Osteoblast (primary cell): ENCODE data around the gene POTEE. TPM values are rescaled to one million over a fixed set of nuclear protein-coding genes. Genes with fewer than 3 reads are reported as not detected.
"Not testable (repeated sequence)": the region's sequence is repeated elsewhere in the genome, so short reads cannot be mapped to it uniquely, and the experiment has no call there.

Source experiments
- DNase-seq: peaks from one replicate; pipeline ENCODE4 v3.0.0; 2011; ENCODE audit warnings: low spot score, mixed read lengths; ENCODE audit not compliant: insufficient read length; ENCODE audit errors: missing footprints
- H2AFZ ChIP-seq: 2 replicates; pipeline ENCODE4 v1.6.0; 2011; ENCODE audit warnings: mild to moderate bottlenecking, low read length
- H3K27ac ChIP-seq: 2 replicates; pipeline ENCODE4 v1.5.1; 2011; ENCODE audit warnings: mild to moderate bottlenecking, low read depth, low read length, moderate library complexity
- H3K27me3 ChIP-seq: 2 replicates; pipeline ENCODE4 v1.6.0; 2012; ENCODE audit warnings: mild to moderate bottlenecking, control low read depth, inconsistent platforms, low read length, moderate library complexity; ENCODE audit not compliant: insufficient read depth
- H3K36me3 ChIP-seq: 2 replicates; pipeline ENCODE4 v1.5.1; 2011; ENCODE audit warnings: mild to moderate bottlenecking, low read length, control low read depth, moderate library complexity; ENCODE audit not compliant: insufficient read depth
- H3K4me1 ChIP-seq: 2 replicates; pipeline ENCODE4 v1.5.1; 2011; ENCODE audit warnings: mild to moderate bottlenecking, low read length, control low read depth, moderate library complexity; ENCODE audit not compliant: insufficient read depth
- H3K4me2 ChIP-seq: 2 replicates; pipeline ENCODE4 v1.6.0; 2011; ENCODE audit warnings: mild to moderate bottlenecking, low read length; ENCODE audit not compliant: insufficient read depth
- H3K4me3 ChIP-seq: fragments of 200-600 bp; sonication (generic); 3 replicates; pipeline ENCODE4 v1.5.1; 2012; ENCODE audit warnings: mild to moderate bottlenecking, low read length, inconsistent platforms; ENCODE audit not compliant: insufficient read depth
- H3K79me2 ChIP-seq: 2 replicates; pipeline ENCODE4 v1.6.0; 2012; ENCODE audit warnings: mild to moderate bottlenecking, low read length, control low read depth, inconsistent platforms; ENCODE audit not compliant: insufficient read depth
- H3K9me3 ChIP-seq: 2 replicates; pipeline ENCODE4 v1.5.1; 2011; ENCODE audit warnings: low read depth, low read length, control low read depth
- H4K20me1 ChIP-seq: 2 replicates; pipeline ENCODE4 v1.6.0; 2012; ENCODE audit warnings: mild to moderate bottlenecking, low read length, control low read depth; ENCODE audit not compliant: insufficient read depth
- CTCF ChIP-seq: IDR thresholded peaks from 2 replicates; pipeline ENCODE4 v1.5.1; 2011; ENCODE audit warnings: mild to moderate bottlenecking, low read depth, low read length, moderate library complexity; ENCODE audit errors: extremely low read depth
- total RNA-seq: library from RNA; depleted of rRNA; stranded (reverse); fragments of >200 nt; gene quantifications from 2 replicates; pipeline ENCODE4 v1.2.3, GENCODE V29; 2012

The POTEE gene
- total RNA-seq, 1 donor = not detected

GRCh38 chr2:131201098-131201497, 8.2 kb upstream of the POTEE start:
- Histone ChIP-seq H3K4me3 (no peak overlapping the region), H3K79me2 (no peaks in the 10 kb centered on the region), H3K27me3 (no peaks in the 10 kb centered on the region), H3K36me3 (no peaks in the 10 kb centered on the region), H2AFZ (no peak overlapping the region), H3K9me3 (no peaks in the 10 kb centered on the region), H3K4me1 (no peaks in the 10 kb centered on the region), H3K4me2 (no peak overlapping the region), H4K20me1 (no peaks in the 10 kb centered on the region), H3K27ac (no peak overlapping the region)
- no peak for TF ChIP-seq CTCF
- DNase-seq = peak; percentile 23

GRCh38 chr2:131207839-131208238, 1.5 kb upstream of the POTEE start:
- H3K79me2 ChIP-seq, H3K4me1 ChIP-seq, H2AFZ ChIP-seq, H3K27ac ChIP-seq, H3K36me3 ChIP-seq, H3K4me3 ChIP-seq, H4K20me1 ChIP-seq, H3K4me2 ChIP-seq, DNase-seq, H3K27me3 ChIP-seq, H3K9me3 ChIP-seq: not testable (repeated sequence)

- H4K20me1 ChIP-seq, H3K4me2 ChIP-seq, H3K9me3 ChIP-seq, H3K79me2 ChIP-seq, H3K36me3 ChIP-seq, H3K4me3 ChIP-seq, H3K4me1 ChIP-seq, H3K27me3 ChIP-seq, H3K27ac ChIP-seq, H2AFZ ChIP-seq, DNase-seq: not testable (repeated sequence)
Observed at GRCh38 chr2:131209773-131210104, 403 bp downstream of the POTEE start.

GRCh38 chr2:131210434-131211211, 1.3 kb downstream of the POTEE start:
- not testable (repeated sequence) for DNase-seq, H3K4me2 ChIP-seq, H3K4me3 ChIP-seq, H3K79me2 ChIP-seq, H2AFZ ChIP-seq, H3K27me3 ChIP-seq, H4K20me1 ChIP-seq, H3K36me3 ChIP-seq, H3K9me3 ChIP-seq, H3K27ac ChIP-seq, H3K4me1 ChIP-seq

GRCh38 chr2:131217238-131217986, 8.1 kb downstream of the POTEE start:
- not testable (repeated sequence) for H3K4me2 ChIP-seq, H3K4me1 ChIP-seq, H3K27ac ChIP-seq, H3K36me3 ChIP-seq, H2AFZ ChIP-seq, H3K27me3 ChIP-seq, H3K4me3 ChIP-seq, H3K9me3 ChIP-seq, DNase-seq, H4K20me1 ChIP-seq, H3K79me2 ChIP-seq

- not testable (repeated sequence) for H3K27me3 ChIP-seq, H3K79me2 ChIP-seq, H3K27ac ChIP-seq, H4K20me1 ChIP-seq, H3K4me1 ChIP-seq, H2AFZ ChIP-seq, DNase-seq, H3K4me3 ChIP-seq, H3K36me3 ChIP-seq, H3K9me3 ChIP-seq, H3K4me2 ChIP-seq
Observed at GRCh38 chr2:131235543-131236449, 26.5 kb downstream of the POTEE start.
